Measurements from ENCODE around the gene AQP12B. TPM values are rescaled to one million over a fixed set of nuclear protein-coding genes. Genes with fewer than 3 reads are reported as not detected.

The AQP12B gene
- total RNA-seq, 8 experiments from 2014 or later = 0.05 to 0.52 (median 0.21) TPM; not detected in 1

- Histone ChIP-seq H3K4me1 (replicated peaks in 1 of 2) (no peaks in the 10 kb centered on the region), H3K4me3 (no peak overlapping the region), H3K27ac (no peak overlapping the region)
- ATAC-seq (replicated peaks in 6 of 8) = no peak
- in situ Hi-C loops (cut with MboI; ENCODE audit: low pct_unique_long_range_greater_than_20kb in 2 of 9, low sequenced_read_pairs in 9 of 9, unreplicated experiment in 9 of 9) = no loop called here
- 20 to 56% (median 30%) methylated on average over 1 to 6 of the region's 13 CpGs; no CpG with 5 or more reads in 7 of the 10 experiments for WGBS, 10 experiments
Measured at GRCh38 chr2:240643093-240643810, 39.4 kb downstream of the AQP12B start.

- Histone ChIP-seq H3K4me3 (no peak overlapping the region), H3K27ac (no peak overlapping the region), H3K4me1 (replicated peaks in 1 of 2) (no peaks in the 10 kb centered on the region)
- WGBS, 10 experiments = no CpG with 5 or more reads among the region's 11 CpGs
- in situ Hi-C loops (cut with MboI; ENCODE audit: low pct_unique_long_range_greater_than_20kb in 2 of 9, low sequenced_read_pairs in 9 of 9, unreplicated experiment in 9 of 9) = no loop called here
- no peak for ATAC-seq (replicated peaks in 6 of 8)
Measured at GRCh38 chr2:240642806-240643092, 39.9 kb downstream of the AQP12B start.

GRCh38 chr2:240642061-240642805 is 40.5 kb downstream of the AQP12B start:
- Histone ChIP-seq H3K4me1 (replicated peaks in 1 of 2) (no peaks in the 10 kb centered on the region), H3K4me3 (no peak overlapping the region), H3K27ac (no peak overlapping the region)
- WGBS, 10 experiments = 53 to 92% (median 80%) methylated on average over 1 to 7 of the region's 36 CpGs; no CpG with 5 or more reads in 7 of the 10 experiments
- ATAC-seq (replicated peaks in 6 of 8) = no peak
- in situ Hi-C loops (cut with MboI; ENCODE audit: low pct_unique_long_range_greater_than_20kb in 2 of 9, low sequenced_read_pairs in 9 of 9, unreplicated experiment in 9 of 9) = no loop called here

- no peak overlapping the region for H3K4me3 ChIP-seq
- no peak overlapping the region for H3K27ac ChIP-seq
- no CpG with 5 or more reads among the region's 16 CpGs for WGBS, 10 experiments
- in situ Hi-C loops (cut with MboI; ENCODE audit: low pct_unique_long_range_greater_than_20kb in 2 of 9, low sequenced_read_pairs in 9 of 9, unreplicated experiment in 9 of 9) = no loop called here
- H3K4me1 ChIP-seq (replicated peaks in 1 of 2) = no peaks in the 10 kb centered on the region
- peak in 5 of 8 experiments; percentile 35 to 76 (median 59) for ATAC-seq (replicated peaks in 6 of 8)
Measured at GRCh38 chr2:240640939-240641338, 41.7 kb downstream of the AQP12B start.

- Histone ChIP-seq H3K27ac (no peak overlapping the region), H3K4me3 (no peak overlapping the region), H3K4me1 (replicated peaks in 1 of 2) (no peaks in the 10 kb centered on the region)
- 57 to 100% (median 86%) methylated on average over 1 to 10 of the region's 18 CpGs; no CpG with 5 or more reads in 3 of the 10 experiments for WGBS, 10 experiments
- ATAC-seq (replicated peaks in 6 of 8) = no peak
- in situ Hi-C loops (cut with MboI; ENCODE audit: low pct_unique_long_range_greater_than_20kb in 2 of 9, low sequenced_read_pairs in 9 of 9, unreplicated experiment in 9 of 9) = no loop called here
Measured at GRCh38 chr2:240639566-240639965, 43.1 kb downstream of the AQP12B start.

GRCh38 chr2:240638512-240639160 is 44.0 kb downstream of the AQP12B start:
- no peak for ATAC-seq (replicated peaks in 6 of 8)

GRCh38 chr2:240637901-240638345 is 44.8 kb downstream of the AQP12B start:
- no peak for ATAC-seq (replicated peaks in 6 of 8)
- H3K4me3 ChIP-seq = no peak overlapping the region
- in situ Hi-C loops (cut with MboI; ENCODE audit: low pct_unique_long_range_greater_than_20kb in 2 of 9, low sequenced_read_pairs in 9 of 9, unreplicated experiment in 9 of 9) = no loop called here
- WGBS, 10 experiments = 13 to 70% (median 48%) methylated on average over 3 to 4 of the region's 8 CpGs; no CpG with 5 or more reads in 6 of the 10 experiments
- H3K4me1 ChIP-seq (replicated peaks in 1 of 2) = no peaks in the 10 kb centered on the region
- no peak overlapping the region for H3K27ac ChIP-seq

More at GRCh38 chr2:240638512-240639160, 44.0 kb downstream of the AQP12B start:
- in situ Hi-C loops (cut with MboI; ENCODE audit: low pct_unique_long_range_greater_than_20kb in 2 of 9, low sequenced_read_pairs in 9 of 9, unreplicated experiment in 9 of 9) = no loop called here
- H3K4me3 ChIP-seq = no peak overlapping the region
- H3K4me1 ChIP-seq (replicated peaks in 1 of 2) = no peaks in the 10 kb centered on the region
- WGBS, 10 experiments = 0 to 69% (median 55%) methylated on average over 3 to 13 of the region's 18 CpGs
- H3K27ac ChIP-seq = no peak overlapping the region

- ATAC-seq (replicated peaks in 6 of 8) = no peak
- in situ Hi-C loops (cut with MboI; ENCODE audit: low pct_unique_long_range_greater_than_20kb in 2 of 9, low sequenced_read_pairs in 9 of 9, unreplicated experiment in 9 of 9) = no loop called here
- WGBS, 10 experiments = 0 to 60% (median 33%) methylated on average over 1 to 3 of the region's 17 CpGs; no CpG with 5 or more reads in 6 of the 10 experiments
- Histone ChIP-seq H3K4me3 (no peak overlapping the region), H3K4me1 (replicated peaks in 1 of 2) (no peaks in the 10 kb centered on the region), H3K27ac (no peak overlapping the region)
Measured at GRCh38 chr2:240637116-240637900, 45.4 kb downstream of the AQP12B start.

GRCh38 chr2:240636563-240637115 is 46.0 kb downstream of the AQP12B start:
- in situ Hi-C loops (cut with MboI; ENCODE audit: low pct_unique_long_range_greater_than_20kb in 2 of 9, low sequenced_read_pairs in 9 of 9, unreplicated experiment in 9 of 9) = no loop called here
- ATAC-seq (replicated peaks in 6 of 8) = no peak
- WGBS, 10 experiments = 10 to 84% (median 53%) methylated on average over 1 to 6 of the region's 11 CpGs; no CpG with 5 or more reads in 3 of the 10 experiments
- H3K4me3 ChIP-seq = no peak overlapping the region
- H3K4me1 ChIP-seq (replicated peaks in 1 of 2) = no peaks in the 10 kb centered on the region
- H3K27ac ChIP-seq = no peak overlapping the region

- Histone ChIP-seq H3K27ac (no peak overlapping the region), H3K4me1 (replicated peaks in 1 of 2) (no peaks in the 10 kb centered on the region), H3K4me3 (no peak overlapping the region)
- WGBS, 10 experiments = 17 to 76% (median 60%) methylated on average over 1 to 2 of the region's 3 CpGs; no CpG with 5 or more reads in 6 of the 10 experiments
- ATAC-seq (replicated peaks in 6 of 8) = no peak
- in situ Hi-C loops (cut with MboI; ENCODE audit: low pct_unique_long_range_greater_than_20kb in 2 of 9, low sequenced_read_pairs in 9 of 9, unreplicated experiment in 9 of 9) = no loop called here
Measured at GRCh38 chr2:240635998-240636547, 46.6 kb downstream of the AQP12B start.

GRCh38 chr2:240635121-240635997 is 47.3 kb downstream of the AQP12B start:
- Histone ChIP-seq H3K4me3 (no peak overlapping the region), H3K27ac (no peak overlapping the region), H3K4me1 (replicated peaks in 1 of 2) (no peaks in the 10 kb centered on the region)
- ATAC-seq (replicated peaks in 6 of 8) = peak in 1 of 8 experiments; percentile 12
- 0 to 63% (median 41%) methylated on average over 1 to 2 of the region's 6 CpGs; no CpG with 5 or more reads in 6 of the 10 experiments for WGBS, 10 experiments
- in situ Hi-C loops (cut with MboI; ENCODE audit: low pct_unique_long_range_greater_than_20kb in 2 of 9, low sequenced_read_pairs in 9 of 9, unreplicated experiment in 9 of 9) = no loop called here

All from motor neuron (in vitro differentiated cells).